Karpas-422 (cell line): ENCODE data around the gene RICTOR. TPM values are rescaled to one million over a fixed set of nuclear protein-coding genes. Genes with fewer than 3 reads are reported as not detected.

Source experiments
- DNase-seq: peaks from one replicate; pipeline ENCODE4 v3.0.0-alpha.2; 2015
- H2AFZ ChIP-seq: fragments of 200-600 bp; sonication (generic); 2 replicates; pipeline ENCODE4 v1.6.1; 2014; ENCODE audit warnings: antibody characterized with exemption, low read length, mixed read lengths
- H3K27ac ChIP-seq: fragments of 200-600 bp; sonication (generic); 2 replicates; pipeline ENCODE4 v1.5.1; 2014; ENCODE audit warnings: mild to moderate bottlenecking, low read length, moderate library complexity
- H3K27me3 ChIP-seq: fragments of 200-600 bp; sonication (generic); 2 replicates; pipeline ENCODE4 v1.6.1; 2014; ENCODE audit warnings: low read length, mixed read lengths
- H3K36me3 ChIP-seq: fragments of 200-600 bp; sonication (generic); 2 replicates; pipeline ENCODE4 v1.6.1; 2014; ENCODE audit warnings: low read length, mixed read lengths; ENCODE audit not compliant: insufficient read depth
- H3K4me1 ChIP-seq: fragments of 200-600 bp; sonication (generic); 2 replicates; pipeline ENCODE4 v1.6.1; 2014; ENCODE audit warnings: mild to moderate bottlenecking, low read length, mixed read lengths
- H3K4me2 ChIP-seq: fragments of 200-600 bp; sonication (generic); 2 replicates; pipeline ENCODE4 v1.6.1; 2014; ENCODE audit warnings: low read length, low read depth, mild to moderate bottlenecking; ENCODE audit not compliant: poor library complexity, severe bottlenecking
- H3K4me3 ChIP-seq: fragments of 200-600 bp; sonication (generic); 2 replicates; pipeline ENCODE4 v1.5.1; 2014; ENCODE audit warnings: mild to moderate bottlenecking, antibody characterized with exemption, low read length, mixed read lengths
- H3K79me2 ChIP-seq: fragments of 200-600 bp; sonication (generic); 2 replicates; pipeline ENCODE4 v1.6.1; 2014; ENCODE audit warnings: mild to moderate bottlenecking, low read length, mixed read lengths
- H3K9ac ChIP-seq: fragments of 200-600 bp; sonication (generic); 2 replicates; pipeline ENCODE4 v1.6.0; 2014; ENCODE audit warnings: low read length
- H3K9me2 ChIP-seq: fragments of 200-600 bp; sonication (generic), shearing (Covaris generic); replicated peaks from 2 replicates; pipeline ENCODE4 v1.6.0; 2014; ENCODE audit warnings: mild to moderate bottlenecking, low read length, moderate library complexity; ENCODE audit not compliant: insufficient read depth
- H3K9me3 ChIP-seq: fragments of 300-700, 200-600 bp; sonication (generic); 2 replicates; pipeline ENCODE4 v1.6.1; 2014; ENCODE audit warnings: low read length, mixed read lengths
- H4K20me1 ChIP-seq: fragments of 200-600 bp; sonication (generic); 2 replicates; pipeline ENCODE4 v1.6.1; 2014; ENCODE audit warnings: mild to moderate bottlenecking, antibody characterized with exemption, low read length, low read depth; ENCODE audit not compliant: insufficient read depth
- total RNA-seq: library from RNA; depleted of rRNA; stranded (reverse); fragments of >200 nt; shearing (Covaris generic); gene quantifications from 2 replicates; pipeline ENCODE4 v1.2.3, GENCODE V29; 2014; ENCODE audit warnings: low replicate concordance

The RICTOR gene
- total RNA-seq, 1 experiment from 2014 or later, result 42.7 TPM

- no peaks in the 10 kb centered on the region for H3K9me3 ChIP-seq
- no peaks in the 10 kb centered on the region for H3K36me3 ChIP-seq
- peaks cover 4% of the 10 kb centered on the region; the same call in 1 of the 2 replicates for H3K4me1 ChIP-seq
- H3K27me3 ChIP-seq, result no peaks in the 10 kb centered on the region
- H3K4me3 ChIP-seq, result no peak overlapping the region
- H3K79me2 ChIP-seq, result no peaks in the 10 kb centered on the region
- H3K9ac ChIP-seq, result no peak overlapping the region
- H3K4me2 ChIP-seq, result no peak overlapping the region
- DNase-seq, result no peak
- H4K20me1 ChIP-seq, result no peaks in the 10 kb centered on the region
- H3K27ac ChIP-seq, result no peak overlapping the region
- H3K9me2 ChIP-seq, result no peaks in the 10 kb centered on the region
- H2AFZ ChIP-seq, result no peak overlapping the region
Observed at GRCh38 chr5:38913714-38914113, 160.5 kb downstream of the RICTOR start.

DNA sequence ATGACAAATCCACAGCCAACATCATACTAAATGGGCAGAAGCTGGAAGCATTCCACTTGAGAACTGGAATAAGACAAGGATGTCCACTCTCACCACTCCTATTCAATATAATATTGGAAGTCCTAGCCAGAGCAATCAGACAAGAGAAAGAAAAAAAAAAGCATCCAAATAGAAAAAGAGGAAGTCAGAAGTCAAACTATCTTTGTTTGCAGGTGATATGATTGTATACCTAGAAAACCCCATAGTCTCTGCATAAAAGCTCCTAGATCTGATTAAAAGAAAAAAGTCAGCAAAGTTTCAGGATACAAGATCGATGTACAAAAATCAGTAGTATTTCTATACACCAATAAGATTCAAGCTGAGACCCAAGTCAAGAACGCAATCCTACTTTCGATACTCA lies 162.3 kb downstream of the RICTOR start:
- no peak overlapping the region for H3K4me2 ChIP-seq
- H3K4me1 ChIP-seq, result peaks cover 4% of the 10 kb centered on the region; the same call in 1 of the 2 replicates
- no peak overlapping the region for H2AFZ ChIP-seq
- no peaks in the 10 kb centered on the region for H3K27me3 ChIP-seq
- H3K79me2 ChIP-seq, result no peaks in the 10 kb centered on the region
- no peaks in the 10 kb centered on the region for H3K9me2 ChIP-seq
- no peaks in the 10 kb centered on the region for H3K9me3 ChIP-seq
- H4K20me1 ChIP-seq, result no peaks in the 10 kb centered on the region
- no peak for DNase-seq
- no peak overlapping the region for H3K27ac ChIP-seq
- no peaks in the 10 kb centered on the region for H3K36me3 ChIP-seq
- H3K9ac ChIP-seq, result no peak overlapping the region
- no peak overlapping the region for H3K4me3 ChIP-seq

DNA sequence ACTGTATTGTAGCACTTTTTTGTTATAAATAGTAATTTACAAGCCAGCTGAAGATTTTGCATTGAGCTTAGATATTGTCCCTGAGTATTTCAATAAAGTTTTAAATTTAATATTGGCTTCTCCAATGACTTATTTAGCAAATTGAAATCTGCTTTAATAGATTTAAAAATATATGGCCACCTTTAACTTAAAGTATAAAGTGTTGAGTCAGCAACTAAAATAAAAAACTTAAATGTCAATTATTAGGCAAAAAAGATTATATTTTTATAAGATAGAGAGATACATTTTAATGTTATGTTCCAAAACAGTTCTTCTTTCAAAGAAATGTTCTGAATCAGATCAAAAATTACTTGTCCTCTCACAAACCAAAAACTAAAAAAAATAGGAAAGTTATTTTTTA lies 167.7 kb downstream of the RICTOR start:
- no peaks in the 10 kb centered on the region for H3K9me3 ChIP-seq
- H2AFZ ChIP-seq, result no peak overlapping the region
- H3K4me3 ChIP-seq, result no peak overlapping the region
- no peak overlapping the region for H3K4me2 ChIP-seq
- no peak overlapping the region for H3K9ac ChIP-seq
- no peaks in the 10 kb centered on the region for H3K9me2 ChIP-seq
- H3K27me3 ChIP-seq, result no peaks in the 10 kb centered on the region
- no peaks in the 10 kb centered on the region for H4K20me1 ChIP-seq
- no peaks in the 10 kb centered on the region for H3K4me1 ChIP-seq
- DNase-seq, result no peak
- H3K79me2 ChIP-seq, result no peaks in the 10 kb centered on the region
- H3K36me3 ChIP-seq, result no peaks in the 10 kb centered on the region
- H3K27ac ChIP-seq, result no peak overlapping the region

GRCh38 chr5:38905516-38905915 lies 168.7 kb downstream of the RICTOR start:
- H3K9ac ChIP-seq, result no peak overlapping the region
- no peak overlapping the region for H3K4me2 ChIP-seq
- no peak overlapping the region for H3K27ac ChIP-seq
- H4K20me1 ChIP-seq, result no peaks in the 10 kb centered on the region
- no peak overlapping the region for H3K4me3 ChIP-seq
- H2AFZ ChIP-seq, result no peak overlapping the region
- no peaks in the 10 kb centered on the region for H3K9me3 ChIP-seq
- no peak for DNase-seq
- no peaks in the 10 kb centered on the region for H3K4me1 ChIP-seq
- H3K27me3 ChIP-seq, result no peaks in the 10 kb centered on the region
- no peaks in the 10 kb centered on the region for H3K36me3 ChIP-seq
- no peaks in the 10 kb centered on the region for H3K9me2 ChIP-seq
- no peaks in the 10 kb centered on the region for H3K79me2 ChIP-seq

- no peaks in the 10 kb centered on the region for H3K27me3 ChIP-seq
- no peak overlapping the region for H3K27ac ChIP-seq
- no peak overlapping the region for H3K4me3 ChIP-seq
- H3K9me3 ChIP-seq, result no peaks in the 10 kb centered on the region
- no peaks in the 10 kb centered on the region for H3K79me2 ChIP-seq
- H3K4me2 ChIP-seq, result no peak overlapping the region
- no peak overlapping the region for H3K9ac ChIP-seq
- no peaks in the 10 kb centered on the region for H3K4me1 ChIP-seq
- H2AFZ ChIP-seq, result no peak overlapping the region
- no peak for DNase-seq
- H3K36me3 ChIP-seq, result no peaks in the 10 kb centered on the region
- H4K20me1 ChIP-seq, result no peaks in the 10 kb centered on the region
- no peaks in the 10 kb centered on the region for H3K9me2 ChIP-seq
Observed at GRCh38 chr5:38899936-38900335, 174.3 kb downstream of the RICTOR start.

DNA sequence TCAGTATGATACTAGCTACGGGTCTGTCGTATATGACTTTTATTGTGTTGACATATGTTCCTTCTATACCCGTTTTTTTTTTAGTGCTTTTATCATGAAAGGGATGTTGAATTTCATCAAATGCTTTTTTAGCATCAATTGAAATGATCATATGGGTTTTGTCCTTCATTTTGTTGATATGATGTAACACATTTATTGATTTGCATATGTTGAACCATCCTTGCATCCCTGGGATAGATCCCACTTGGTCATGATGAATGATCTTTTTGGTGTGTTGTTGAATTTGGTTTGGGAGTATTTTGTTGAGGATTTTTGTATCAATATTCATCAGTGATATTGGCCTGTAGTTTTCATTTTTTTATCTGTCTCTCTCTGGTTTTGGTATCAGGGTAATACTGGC lies 177.4 kb downstream of the RICTOR start:
- no peak overlapping the region for H3K4me2 ChIP-seq
- H3K27me3 ChIP-seq, result no peaks in the 10 kb centered on the region
- DNase-seq, result no peak
- no peaks in the 10 kb centered on the region for H3K9me2 ChIP-seq
- no peaks in the 10 kb centered on the region for H3K4me1 ChIP-seq
- H2AFZ ChIP-seq, result no peak overlapping the region
- H3K9me3 ChIP-seq, result no peaks in the 10 kb centered on the region
- H3K27ac ChIP-seq, result no peak overlapping the region
- H3K79me2 ChIP-seq, result no peaks in the 10 kb centered on the region
- no peaks in the 10 kb centered on the region for H4K20me1 ChIP-seq
- H3K4me3 ChIP-seq, result no peak overlapping the region
- H3K9ac ChIP-seq, result no peak overlapping the region
- no peaks in the 10 kb centered on the region for H3K36me3 ChIP-seq

DNA sequence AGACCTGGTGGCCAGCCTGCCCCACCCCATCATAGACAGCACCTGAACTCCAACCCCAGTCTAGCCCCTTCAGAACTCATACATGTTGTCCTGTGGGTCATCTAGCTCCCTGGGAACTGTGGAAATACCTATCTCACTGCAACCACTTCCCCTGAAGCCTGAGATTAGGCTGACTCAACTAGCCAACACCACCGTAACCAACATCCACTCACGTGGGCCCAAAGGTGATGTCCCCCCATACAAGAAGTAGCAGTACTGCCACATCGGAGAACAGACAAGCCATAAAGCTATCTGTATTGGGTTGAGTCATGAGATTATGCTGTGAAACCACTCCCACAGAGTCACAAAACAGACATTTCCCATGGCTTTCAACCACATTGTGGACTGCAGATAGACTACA lies 181.8 kb downstream of the RICTOR start:
- no peaks in the 10 kb centered on the region for H3K27me3 ChIP-seq

GRCh38 chr5:38891563-38891962 lies 182.6 kb downstream of the RICTOR start:
- Histone ChIP-seq H3K4me2 (no peak overlapping the region), H3K9me2 (no peaks in the 10 kb centered on the region), H3K27ac (no peak overlapping the region), H4K20me1 (no peaks in the 10 kb centered on the region), H2AFZ (no peak overlapping the region), H3K4me1 (peaks cover 4% of the 10 kb centered on the region; the same call in 1 of the 2 replicates), H3K9ac (no peak overlapping the region), H3K36me3 (no peaks in the 10 kb centered on the region), H3K4me3 (no peak overlapping the region), H3K9me3 (no peaks in the 10 kb centered on the region), H3K27me3 (no peaks in the 10 kb centered on the region), H3K79me2 (no peaks in the 10 kb centered on the region)
- DNase-seq, result no peak

More for the DNA sequence above, 181.8 kb downstream of the RICTOR start:
- H3K4me3 ChIP-seq, result no peak overlapping the region
- no peak overlapping the region for H3K9ac ChIP-seq
- no peak overlapping the region for H3K27ac ChIP-seq
- H3K9me3 ChIP-seq, result no peaks in the 10 kb centered on the region
- no peaks in the 10 kb centered on the region for H3K9me2 ChIP-seq
- no peaks in the 10 kb centered on the region for H3K79me2 ChIP-seq
- H3K4me2 ChIP-seq, result no peak overlapping the region
- no peak for DNase-seq
- no peaks in the 10 kb centered on the region for H4K20me1 ChIP-seq
- H2AFZ ChIP-seq, result no peak overlapping the region
- peaks cover 4% of the 10 kb centered on the region; the same call in 1 of the 2 replicates for H3K4me1 ChIP-seq
- no peaks in the 10 kb centered on the region for H3K36me3 ChIP-seq

DNA sequence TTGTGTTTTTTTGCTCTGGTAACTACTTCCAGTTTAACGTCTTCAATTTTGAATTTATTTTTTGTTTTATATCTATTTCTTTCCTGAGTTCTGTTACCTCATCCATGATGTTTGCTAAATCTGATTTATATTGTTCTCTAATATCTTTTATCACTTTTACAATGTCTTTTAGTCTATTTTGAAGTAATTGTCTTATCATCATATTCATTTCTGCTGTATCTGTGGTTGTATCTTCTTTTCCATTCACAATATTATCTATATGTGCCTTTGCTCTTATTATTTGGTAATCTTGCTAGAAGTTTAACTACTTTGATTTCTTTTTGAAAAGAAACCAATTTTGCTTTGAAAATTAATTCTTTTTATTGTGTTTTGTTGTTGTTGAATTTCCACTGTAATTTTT lies 184.8 kb downstream of the RICTOR start:
- H3K4me2 ChIP-seq, result no peak overlapping the region
- no peak for DNase-seq
- H3K27me3 ChIP-seq, result no peaks in the 10 kb centered on the region
- H3K4me1 ChIP-seq, result peaks cover 4% of the 10 kb centered on the region; the same call in 1 of the 2 replicates
- H3K36me3 ChIP-seq, result no peaks in the 10 kb centered on the region
- no peak overlapping the region for H3K4me3 ChIP-seq
- H3K9me3 ChIP-seq, result no peaks in the 10 kb centered on the region
- H2AFZ ChIP-seq, result no peak overlapping the region
- no peaks in the 10 kb centered on the region for H3K9me2 ChIP-seq
- no peak overlapping the region for H3K27ac ChIP-seq
- no peak overlapping the region for H3K9ac ChIP-seq
- no peaks in the 10 kb centered on the region for H3K79me2 ChIP-seq
- no peaks in the 10 kb centered on the region for H4K20me1 ChIP-seq
